Brain microvascular endothelial cell (primary cell): ENCODE measurements around the gene HSCB.
A peak's percentile ranks its signal among the peaks of the same experiment; 100 is the strongest.

Experiments used
- DNase-seq: peaks from one replicate; pipeline ENCODE4 v3.0.0-alpha.2; 2020
- H3K27ac ChIP-seq: fragments of 250-450 bp; sonication (Bioruptor Pico); 2 replicates; pipeline ENCODE4 v1.5.1; 2020; ENCODE audit warnings: mild to moderate bottlenecking, moderate library complexity
- H3K27me3 ChIP-seq: fragments of 250-450 bp; sonication (Bioruptor Pico); replicated peaks from 2 replicates; pipeline ENCODE4 v1.5.1; 2020; ENCODE audit warnings: mild to moderate bottlenecking
- H3K36me3 ChIP-seq: fragments of 250-450 bp; sonication (Bioruptor Pico); replicated peaks from 2 replicates; pipeline ENCODE4 v1.5.1; 2020; ENCODE audit warnings: mild to moderate bottlenecking
- H3K4me3 ChIP-seq: 2 replicates; pipeline ENCODE4 v1.5.1; 2011; ENCODE audit warnings: low read depth, mild to moderate bottlenecking, control low read depth, low read length, moderate library complexity
- CTCF ChIP-seq: IDR thresholded peaks from 2 replicates; pipeline ENCODE4 v1.5.1; 2011; ENCODE audit warnings: low read depth, mild to moderate bottlenecking, moderate library complexity, low read length, control low read depth, inconsistent platforms; ENCODE audit errors: missing control alignments
- in situ Hi-C: cut with HindIII; loops from 2 replicates; pipeline ENCODE4 v1.10.0; 2017; ENCODE audit warnings: low sequenced_read_pairs, low pct_ligation_motif_present

Gene HSCB

DNA sequence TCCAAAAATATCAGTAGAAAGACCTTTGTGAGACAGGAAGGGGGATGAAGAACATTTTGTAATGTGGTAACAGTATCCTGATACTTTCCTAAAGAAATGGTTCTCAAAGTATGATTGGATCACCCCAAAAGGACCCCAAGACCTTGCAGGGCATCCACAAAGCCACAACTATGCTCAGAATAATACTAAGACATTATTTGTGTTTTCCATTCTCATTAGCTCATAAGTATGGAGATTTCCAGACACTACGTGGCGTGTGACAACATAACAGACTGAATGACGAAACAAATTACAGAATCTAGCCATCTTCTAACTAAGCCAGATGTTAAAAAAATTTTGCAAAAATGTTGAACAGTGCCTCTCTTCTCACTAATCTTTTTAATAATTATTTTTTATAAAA, 25.2 kb upstream of the HSCB start:
- DNase-seq, result peak; percentile 51
- H3K36me3 ChIP-seq, result peaks cover 2% of the 10 kb centered on the region
- H3K27me3 ChIP-seq, result no peaks in the 10 kb centered on the region
- in situ Hi-C loops, result no loop called here
- no peak for TF ChIP-seq CTCF
- H3K27ac ChIP-seq, result no peak overlapping the region
- no peak overlapping the region for H3K4me3 ChIP-seq

GRCh38 chr22:28718044-28718443, 23.8 kb upstream of the HSCB start:
- in situ Hi-C loops, result no loop called here

GRCh38 chr22:28728002-28728401, 13.8 kb upstream of the HSCB start:
- Histone ChIP-seq H3K27ac (no peak overlapping the region), H3K27me3 (no peaks in the 10 kb centered on the region), H3K36me3 (no peaks in the 10 kb centered on the region), H3K4me3 (no peak overlapping the region)
- no peak for TF ChIP-seq CTCF
- no peak for DNase-seq
- in situ Hi-C loops, result no loop called here

More at GRCh38 chr22:28718044-28718443, 23.8 kb upstream of the HSCB start:
- no peak for DNase-seq
- no peaks in the 10 kb centered on the region for H3K27me3 ChIP-seq
- peaks cover 2% of the 10 kb centered on the region for H3K36me3 ChIP-seq
- no peak overlapping the region for H3K4me3 ChIP-seq
- TF ChIP-seq CTCF, result no peak
- H3K27ac ChIP-seq, result no peak overlapping the region

DNA sequence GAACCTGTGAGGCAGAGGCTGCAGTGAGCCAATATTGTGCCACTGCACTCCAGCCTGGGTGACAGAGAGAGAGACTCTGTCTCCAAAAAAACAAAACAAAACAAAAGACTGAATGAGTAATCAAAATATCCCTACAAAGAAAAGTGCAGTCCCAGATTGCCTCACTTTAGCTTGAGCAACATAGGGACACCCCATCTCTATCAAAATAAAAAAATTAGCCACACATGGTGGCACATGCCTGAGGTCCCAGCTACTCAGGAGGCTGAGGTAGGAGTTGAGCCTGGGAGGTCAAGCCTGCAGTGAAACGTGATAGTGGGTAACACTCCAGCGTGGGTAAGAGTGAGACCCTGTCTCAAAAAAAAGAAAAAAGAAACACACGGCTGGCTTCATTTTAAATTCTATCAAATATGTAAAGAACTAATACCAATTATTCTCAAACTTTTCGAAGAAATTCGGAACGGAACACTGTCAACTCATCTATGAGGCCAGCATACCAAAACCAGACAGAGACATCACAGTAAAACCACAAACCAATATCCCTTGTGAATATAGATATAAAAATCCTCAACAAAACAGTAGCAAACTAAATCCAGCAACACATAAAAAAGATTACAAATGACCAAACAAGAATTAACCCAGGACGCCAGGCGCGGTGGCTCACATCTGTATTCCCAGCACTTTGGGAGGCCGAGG, 13.1 kb upstream of the HSCB start:
- DNase-seq, result no peak
- H3K36me3 ChIP-seq, result no peaks in the 10 kb centered on the region
- TF ChIP-seq CTCF, result no peak
- H3K27me3 ChIP-seq, result no peaks in the 10 kb centered on the region
- no peak overlapping the region for H3K27ac ChIP-seq
- no peak overlapping the region for H3K4me3 ChIP-seq
- in situ Hi-C loops, result no loop called here

GRCh38 chr22:28730179-28730578, 11.7 kb upstream of the HSCB start:
- Histone ChIP-seq H3K36me3 (no peaks in the 10 kb centered on the region), H3K4me3 (no peak overlapping the region), H3K27me3 (no peaks in the 10 kb centered on the region), H3K27ac (no peak overlapping the region)
- TF ChIP-seq CTCF, result no peak
- in situ Hi-C loops, result no loop called here
- DNase-seq, result no peak

DNA sequence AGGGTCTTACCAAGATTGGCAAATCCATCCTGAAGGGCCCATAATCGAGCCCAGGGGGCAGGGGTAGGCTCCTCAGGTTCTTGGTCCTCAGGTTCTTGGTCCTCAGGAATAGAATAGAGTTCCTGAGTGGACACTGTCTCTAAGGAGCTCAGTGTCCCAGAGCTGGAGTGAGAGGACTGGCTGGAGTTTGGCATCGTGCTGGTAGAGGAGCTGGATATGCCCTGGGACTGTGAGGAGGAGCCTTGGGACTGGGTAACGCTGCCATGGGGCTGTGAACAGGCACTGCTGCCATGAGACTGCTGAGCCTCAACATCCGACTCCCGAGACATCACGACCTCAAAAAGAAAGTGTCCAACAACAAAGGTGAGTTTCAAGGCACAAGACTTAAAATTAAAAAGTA, 7.4 kb upstream of the HSCB start:
- TF ChIP-seq CTCF, result no peak
- in situ Hi-C loops, result no loop called here
- DNase-seq, result no peak
- Histone ChIP-seq H3K27ac (no peak overlapping the region), H3K4me3 (no peak overlapping the region), H3K36me3 (no peaks in the 10 kb centered on the region), H3K27me3 (no peaks in the 10 kb centered on the region)
